Endothelial cell of umbilical vein (primary cell): ENCODE measurements around the gene IFT74. TPM values are rescaled to one million over a fixed set of nuclear protein-coding genes. Genes with fewer than 3 reads are reported as not detected.

Source experiments
- BruUV-seq: library from RNA; stranded (reverse); fragments of 400-500 nt; replicated peaks from 2 replicates; lab custom pipeline; 2021; lab: Mats Ljungman, UMichigan
- CTCF ChIA-PET: fragments of 300-600, 350-600 bp; sonication (Branson Sonifier 250); formaldehyde crosslinking; loops from one replicate; lab custom pipeline; 2021; ENCODE audit warnings: antibody characterized with exemption, inconsistent platforms; lab: Charles Lee
- POLR2A ChIA-PET: fragments of 300-600, 350-600 bp; sonication (Branson Sonifier 250); formaldehyde crosslinking; loops from one replicate; lab custom pipeline; 2021; ENCODE audit warnings: antibody characterized with exemption, inconsistent platforms; lab: Charles Lee
- DNase-seq: peaks from one replicate; pipeline ENCODE4 v3.0.0-alpha.2; 2011; ENCODE audit warnings: low read depth, low spot score
- FAIRE-seq: peaks from 2 replicates; lab custom pipeline; 2011; peaks lifted over from hg19 to GRCh38; lab: Jason Lieb, UNC
- H2AFZ ChIP-seq: 2 replicates; pipeline ENCODE4 v1.6.0; 2012; ENCODE audit warnings: low read depth, low read length, control low read depth, inconsistent platforms
- H3K27ac ChIP-seq: 2 replicates; pipeline ENCODE4 v1.5.1; 2011; ENCODE audit warnings: low read depth, mild to moderate bottlenecking, control low read depth, low read length, moderate library complexity; ENCODE audit not compliant: insufficient read depth
- H3K27me3 ChIP-seq, 2 experiments: 2 replicates each; pipeline versions ENCODE4 v1.6.0 to v1.6.1; 2011; ENCODE audit warnings: low read length in 2 of 2, mixed read lengths in 1 of 2; ENCODE audit not compliant: control insufficient read depth in 2 of 2, insufficient read depth in 2 of 2
- H3K36me3 ChIP-seq, 2 experiments: 2 replicates in 1 of 2; 3 replicates in 1 of 2; pipeline ENCODE4 v1.5.1; 2011; ENCODE audit warnings: low read length in 2 of 2, mild to moderate bottlenecking in 1 of 2, moderate library complexity in 1 of 2; ENCODE audit not compliant: control insufficient read depth in 2 of 2, insufficient read depth in 2 of 2; ENCODE audit errors: extremely low read depth in 1 of 2
- H3K4me1 ChIP-seq: 3 replicates; pipeline ENCODE4 v1.5.1; 2011; ENCODE audit warnings: mild to moderate bottlenecking, low read length; ENCODE audit not compliant: control insufficient read depth, insufficient read depth; ENCODE audit errors: extremely low read depth
- H3K4me2 ChIP-seq: 2 replicates; pipeline ENCODE4 v1.6.1; 2011; ENCODE audit warnings: low read length, control low read depth, mixed read lengths; ENCODE audit not compliant: insufficient read depth
- H3K4me3 ChIP-seq, 3 experiments: fragments of 200-600 bp in 1 of 3; sonication (generic), shearing (Covaris generic) in 1 of 3; replicated peaks in 1 of 3; 2 replicates each; pipeline ENCODE4 v1.5.1; 2011 to 2016; ENCODE audit warnings: control low read depth in 3 of 3, low read length in 3 of 3, mild to moderate bottlenecking in 2 of 3, inconsistent platforms in 1 of 3, low read depth in 1 of 3, moderate library complexity in 1 of 3; ENCODE audit not compliant: insufficient read depth in 1 of 3
- H3K79me2 ChIP-seq: 2 replicates; pipeline ENCODE4 v1.6.0; 2012; ENCODE audit warnings: low read length, inconsistent platforms; ENCODE audit not compliant: control insufficient read depth, insufficient read depth
- H3K9ac ChIP-seq: replicated peaks from 2 replicates; pipeline ENCODE3; 2011; ENCODE audit warnings: low read length, control low read depth; ENCODE audit not compliant: insufficient read depth; ENCODE audit errors: extremely low read depth
- H3K9me1 ChIP-seq: replicated peaks from 3 replicates; pipeline ENCODE4 v1.6.0; 2011; ENCODE audit warnings: mild to moderate bottlenecking, low read length; ENCODE audit not compliant: control insufficient read depth, insufficient read depth; ENCODE audit errors: extremely low read depth
- H3K9me3 ChIP-seq: replicated peaks from 2 replicates; pipeline ENCODE4 v1.5.1; 2012; ENCODE audit warnings: low read length, inconsistent platforms; ENCODE audit not compliant: control insufficient read depth, insufficient read depth
- H4K20me1 ChIP-seq: replicated peaks from 2 replicates; pipeline ENCODE3; 2011; ENCODE audit warnings: mild to moderate bottlenecking, low read length; ENCODE audit not compliant: control insufficient read depth, insufficient read depth; ENCODE audit errors: extremely low read depth
- CTCF ChIP-seq, 2 donors: IDR thresholded peaks; 1 replicate in 1 of 2; 2 replicates in 1 of 2; pipeline ENCODE4 v1.5.1; 2011; ENCODE audit warnings: low read length in 2 of 2, mild to moderate bottlenecking in 2 of 2, moderate library complexity in 2 of 2, control low read depth in 1 of 2, inconsistent platforms in 1 of 2, low read depth in 1 of 2; ENCODE audit not compliant: insufficient read depth in 1 of 2; ENCODE audit errors: extremely low read depth in 1 of 2
- EZH2 ChIP-seq: IDR thresholded peaks from 2 replicates; pipeline ENCODE4 v1.6.1; 2012; ENCODE audit warnings: borderline replicate concordance, low read depth, mild to moderate bottlenecking, moderate library complexity, low read length, inconsistent platforms; ENCODE audit not compliant: severe bottlenecking
- FOS ChIP-seq: IDR thresholded peaks from 2 replicates; pipeline ENCODE4 v1.6.1; 2011; ENCODE audit warnings: mild to moderate bottlenecking, low read length, moderate library complexity, borderline replicate concordance; ENCODE audit not compliant: insufficient read depth
- JUN ChIP-seq: IDR thresholded peaks from 2 replicates; pipeline ENCODE4 v1.6.1; 2011; ENCODE audit warnings: borderline replicate concordance, low read depth; ENCODE audit not compliant: insufficient read length, insufficient read depth
- MAX ChIP-seq: IDR thresholded peaks from 2 replicates; pipeline ENCODE4 v1.6.1; 2011; ENCODE audit not compliant: insufficient read depth, insufficient read length
- MYC ChIP-seq: IDR thresholded peaks from one replicate; pipeline ENCODE4 v1.6.1; 2011; ENCODE audit warnings: mild to moderate bottlenecking, low read depth, low read length
- POLR2A ChIP-seq: IDR thresholded peaks from 2 replicates; pipeline ENCODE4 v1.6.1; 2012; ENCODE audit warnings: low read depth, mild to moderate bottlenecking, control low read depth, low read length
- dilution Hi-C: fragments of 300-500 bp; cut with MboI; formaldehyde crosslinking; loops from one replicate; pipeline ENCODE4 v1.15.0; 2019; ENCODE audit warnings: low sequenced_read_pairs; ENCODE audit not compliant: extremely low pct_ligation_motif_present
- intact Hi-C: fragments of 100-400 bp; cut with micrococcal nuclease; formaldehyde crosslinking; loops from one replicate; pipeline ENCODE4 v1.10.0; 2022
- polyA plus RNA-seq, 4 experiments: library from polyadenylated mRNA; depleted of rRNA in 3 of 4; stranded (reverse) in 3 of 4; unstranded in 1 of 4; fragments of >200 nt; gene quantifications; 2 replicates each; pipeline versions ENCODE4 v1.2.1 to v1.2.3, GENCODE V29; 2011 to 2012; ENCODE audit warnings: missing spikeins in 1 of 4
- total RNA-seq: library from RNA; stranded (reverse); gene quantifications from 2 replicates; pipeline ENCODE4 v1.2.3, GENCODE V29; 2021

Gene IFT74
- total and polyA plus RNA-seq, 2 donors (not counting 3 experiments of a cell fraction or from before 2014, with no cell fraction given) = 3.4 to 10.8 TPM

DNA sequence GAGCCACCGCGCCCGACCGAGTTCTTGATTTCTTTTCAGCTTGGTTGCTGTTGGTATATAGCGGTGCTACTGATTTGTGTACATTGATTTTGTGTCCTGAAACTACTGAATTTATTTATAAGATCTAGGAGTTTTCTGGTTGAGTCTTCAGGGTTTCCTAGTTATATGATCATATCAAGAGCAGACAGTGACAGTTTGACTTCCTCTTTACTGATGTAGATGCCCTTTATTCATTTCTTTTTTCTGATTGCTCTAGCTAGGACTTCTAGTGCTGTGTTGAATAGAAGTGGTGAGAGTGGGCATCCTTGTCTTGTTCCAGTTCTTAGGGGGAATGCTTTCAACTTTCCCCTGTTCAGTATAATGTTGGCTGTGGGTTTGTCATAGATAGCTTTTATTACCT is 66.7 kb downstream of the IFT74 start:
- Histone ChIP-seq H3K9me1 (no peaks in the 10 kb centered on the region), H3K4me3 (no peak overlapping the region), H3K27me3 (no peaks in the 10 kb centered on the region), H3K79me2 (no peaks in the 10 kb centered on the region), H3K9me3 (no peaks in the 10 kb centered on the region), H2AFZ (no peak overlapping the region), H3K4me2 (no peak overlapping the region), H3K36me3 (peaks cover 0 to 3% of the 10 kb centered on the region in 2 experiments), H3K9ac (no peak overlapping the region), H4K20me1 (no peaks in the 10 kb centered on the region), H3K4me1 (no peaks in the 10 kb centered on the region), H3K27ac (no peak overlapping the region)
- DNase-seq = no peak
- FAIRE-seq = no peak
- ChIA-PET CTCF (no interaction called here), POLR2A (no interaction called here)
- intact Hi-C loops (no loop called here), dilution Hi-C loops (no loop called here)
- no TSS peak for BruUV-seq
- TF ChIP-seq JUN = no peak

DNA sequence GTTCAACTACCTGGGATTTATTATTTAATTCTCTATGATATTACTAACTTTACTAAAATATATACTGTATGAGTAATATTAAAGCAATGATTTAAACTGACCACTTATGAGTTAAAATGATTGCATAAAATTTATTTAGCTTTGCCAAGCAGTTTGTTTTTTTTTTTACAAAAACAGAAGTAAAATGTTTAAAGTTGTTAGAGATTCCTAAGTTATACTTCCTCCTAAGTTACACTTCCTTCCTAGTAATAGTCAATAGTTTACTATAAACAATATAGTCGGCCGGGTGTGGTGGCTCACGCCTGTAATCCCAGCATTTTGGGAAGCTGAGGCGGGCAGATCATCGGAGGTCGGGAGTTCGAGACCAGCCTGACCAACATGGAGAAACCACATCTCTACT is 73.0 kb downstream of the IFT74 start:
- Histone ChIP-seq H3K36me3 (peaks cover 0 to 2% of the 10 kb centered on the region in 2 experiments), H3K4me1 (no peaks in the 10 kb centered on the region), H3K79me2 (no peaks in the 10 kb centered on the region), H3K4me2 (no peak overlapping the region), H3K9me1 (no peaks in the 10 kb centered on the region), H3K9me3 (no peaks in the 10 kb centered on the region), H3K9ac (no peak overlapping the region), H3K27ac (no peak overlapping the region), H3K4me3 (no peak overlapping the region), H2AFZ (no peak overlapping the region), H3K27me3 (no peaks in the 10 kb centered on the region), H4K20me1 (no peaks in the 10 kb centered on the region)
- intact Hi-C loops = no loop called here
- CTCF ChIA-PET = no interaction called here
- DNase-seq (no peak), FAIRE-seq (no peak)
- BruUV-seq = no TSS peak
- dilution Hi-C loops = no loop called here
- TF ChIP-seq EZH2 (no peak), MAX (no peak), POLR2A (no peak), FOS (no peak), MYC (no peak), JUN (no peak), CTCF (IDR thresholded peaks at IDR 0.05; ENCODE audit: extremely low read depth in 1 of 2, insufficient read depth in 1 of 2, low read depth in 1 of 2, low read length in 2 of 2) (no peak)
- POLR2A ChIA-PET = no interaction called here
